DMS153 treated with DMSO at 0.1 percent for 48 hours (cell line): ENCODE data around the gene TUBB3.

Source experiments
- DNase-seq: peaks from one replicate; lab custom pipeline; 2025; ENCODE audit not compliant: unreplicated experiment; lab: John Stamatoyannopoulos, UW

TUBB3 gene

DNA sequence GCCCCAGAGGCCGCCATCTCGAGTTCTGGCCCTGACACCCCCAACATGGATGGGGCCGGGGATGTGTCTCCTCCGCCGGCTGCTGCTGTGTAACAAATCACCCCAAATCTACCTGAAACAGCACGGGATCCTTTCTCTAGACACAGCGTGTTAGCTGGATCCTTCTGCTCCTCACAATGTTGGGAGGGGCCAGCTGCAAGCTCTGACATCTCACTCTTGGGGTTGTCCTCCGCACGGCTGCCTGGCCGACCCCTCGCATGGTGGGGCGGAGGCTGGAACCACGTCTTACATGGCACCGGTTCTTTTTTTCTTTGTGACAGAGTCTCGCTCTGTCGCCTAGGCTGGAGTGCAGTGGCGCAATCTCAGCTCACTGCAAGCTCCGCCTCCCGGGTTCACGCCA, 13.8 kb downstream of the TUBB3 start:
- no peak for DNase-seq

DNA sequence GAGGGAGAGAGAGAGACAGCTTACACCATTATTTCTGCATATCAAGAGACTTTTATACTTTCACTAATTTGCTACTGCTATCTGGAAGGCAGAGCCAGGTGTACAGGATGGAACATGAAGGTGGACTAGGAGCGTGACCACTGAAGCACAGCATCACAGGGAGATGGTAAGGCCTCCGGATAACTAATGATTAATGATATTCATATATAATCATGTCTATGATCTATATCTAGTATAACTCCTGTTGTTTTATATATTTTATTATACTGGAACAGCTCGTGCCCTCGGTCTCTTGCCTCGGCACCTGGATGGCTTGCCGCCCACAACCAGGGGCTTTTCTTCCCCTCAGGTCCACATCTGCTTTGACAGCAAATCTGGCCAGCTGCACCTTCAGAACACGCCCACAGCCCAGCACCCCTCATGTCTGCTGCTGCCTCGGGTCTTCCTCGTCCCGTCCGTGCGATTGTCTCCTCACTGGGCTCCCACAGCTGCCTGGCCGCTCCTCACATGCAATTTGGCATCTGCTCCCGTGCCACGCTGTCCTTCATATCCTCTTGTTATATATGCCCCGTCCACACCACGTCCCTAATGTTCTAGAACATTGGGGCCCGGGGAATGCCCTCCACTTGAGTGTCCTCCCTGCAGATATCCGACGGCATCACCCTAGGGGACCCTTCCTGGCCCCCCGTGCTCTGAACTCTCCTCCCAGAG, 15.2 kb downstream of the TUBB3 start:
- DNase-seq: no peak

DNA sequence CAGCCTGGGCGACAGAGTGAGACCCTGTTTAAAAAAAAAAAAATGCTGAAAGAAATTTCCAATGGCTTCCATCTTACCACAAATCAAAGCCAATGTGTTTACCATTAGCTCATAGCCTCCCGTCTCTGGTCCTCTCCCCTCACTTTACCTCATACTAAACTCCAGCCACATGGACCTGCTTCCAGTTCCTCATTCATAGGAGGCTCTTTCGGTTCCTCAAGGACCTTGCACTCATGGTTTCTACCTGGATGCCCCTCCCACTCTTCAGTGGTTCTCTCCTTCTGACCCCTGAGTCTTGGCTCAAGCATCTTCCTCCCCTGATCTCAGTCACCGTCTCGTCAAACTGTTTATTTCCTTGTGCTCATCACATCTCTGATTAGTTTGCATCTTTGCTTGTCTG, 21.6 kb downstream of the TUBB3 start:
- DNase-seq: no peak

DNA sequence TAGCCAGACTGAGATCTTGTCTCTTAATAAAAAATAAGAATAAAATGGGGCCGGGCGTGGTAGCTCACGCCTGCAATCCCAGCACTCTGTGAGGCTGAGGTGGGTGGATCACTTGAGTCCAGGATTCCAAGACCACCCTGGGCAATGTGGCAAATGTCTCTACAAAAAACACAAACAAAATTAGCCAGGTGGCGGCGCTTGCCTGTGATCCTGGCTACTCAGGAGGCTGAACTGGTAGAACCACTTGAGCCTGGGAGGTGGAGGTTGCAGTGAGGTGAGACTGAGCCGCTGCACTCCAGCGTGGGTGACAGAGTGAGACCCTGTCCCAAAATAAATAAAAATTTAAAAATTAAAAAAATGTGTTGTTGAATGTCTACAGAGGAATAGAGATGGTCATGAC, 22.5 kb downstream of the TUBB3 start:
- DNase-seq: no peak

DNA sequence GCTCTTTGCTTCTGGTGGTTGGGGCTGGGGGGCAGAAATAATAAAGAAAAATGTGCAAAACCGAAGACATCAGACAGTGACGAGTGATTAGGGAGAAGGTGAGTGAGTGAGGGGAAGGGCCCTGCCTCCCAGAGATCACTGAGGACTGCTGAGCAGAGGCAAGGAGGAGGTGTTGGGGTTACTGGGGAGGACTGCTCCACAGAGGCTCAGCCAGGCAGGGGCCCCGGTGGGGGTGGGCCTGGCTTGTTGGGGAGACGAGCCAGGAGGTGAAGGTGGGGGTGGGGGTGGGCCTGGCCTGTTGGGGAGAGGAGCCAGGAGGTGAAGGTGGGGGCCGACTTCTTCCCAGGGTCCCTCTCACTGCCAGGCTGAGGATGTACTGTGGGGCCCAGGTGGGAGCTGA, 23.4 kb downstream of the TUBB3 start:
- no peak for DNase-seq

DNA sequence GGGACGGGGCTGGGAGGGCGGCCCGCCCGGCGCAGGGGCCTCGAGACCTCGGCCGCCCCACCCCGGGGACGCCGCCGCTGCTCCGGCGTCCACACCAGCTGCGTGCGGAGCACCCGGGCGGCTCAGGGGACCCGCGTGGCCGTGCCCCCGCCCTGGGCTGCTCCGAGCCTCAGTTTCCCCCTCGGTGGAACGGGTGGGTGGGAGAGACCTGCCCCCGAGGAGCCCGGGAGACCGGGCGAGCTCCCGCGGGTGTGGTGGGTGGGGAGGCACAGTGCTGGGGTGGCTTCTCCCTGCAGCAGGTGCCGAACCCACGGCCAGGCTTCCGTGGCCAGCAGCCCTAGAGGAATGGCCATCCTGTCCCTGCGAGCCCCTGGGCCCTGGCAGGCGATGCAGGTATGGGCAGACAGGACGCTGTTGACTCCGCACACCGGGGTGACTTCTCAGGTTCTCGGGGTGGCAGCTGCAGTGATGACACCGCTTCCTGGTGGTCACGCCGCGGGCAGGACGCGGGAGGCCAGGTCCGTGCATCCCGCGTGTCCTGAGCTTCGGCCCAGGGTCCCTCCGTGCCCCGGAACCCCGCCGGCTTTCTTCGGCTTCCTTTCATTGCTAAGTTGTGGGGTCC, 26.1 kb downstream of the TUBB3 start:
- DNase-seq: no peak

DNA sequence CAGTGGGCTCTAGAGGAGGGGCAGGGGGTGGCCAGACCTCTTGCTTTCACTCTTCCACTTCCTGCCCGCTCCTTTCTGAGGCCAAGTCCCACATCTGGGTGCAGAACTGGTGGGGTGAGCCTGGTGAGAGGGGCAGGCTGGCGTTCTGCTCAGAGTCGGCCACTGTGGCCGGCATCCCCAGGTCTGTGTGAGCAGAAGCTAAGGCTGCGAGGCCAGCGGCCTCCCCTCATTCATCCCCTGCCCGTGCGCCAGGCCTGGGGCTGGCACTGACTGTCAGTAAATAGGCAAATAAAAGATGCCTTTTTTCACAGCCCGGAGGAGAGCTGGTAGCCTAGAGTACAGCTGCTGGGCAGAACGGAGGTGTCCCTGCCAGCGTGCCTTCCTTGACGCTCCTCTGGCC, 26.6 kb downstream of the TUBB3 start:
- DNase-seq: no peak

DNA sequence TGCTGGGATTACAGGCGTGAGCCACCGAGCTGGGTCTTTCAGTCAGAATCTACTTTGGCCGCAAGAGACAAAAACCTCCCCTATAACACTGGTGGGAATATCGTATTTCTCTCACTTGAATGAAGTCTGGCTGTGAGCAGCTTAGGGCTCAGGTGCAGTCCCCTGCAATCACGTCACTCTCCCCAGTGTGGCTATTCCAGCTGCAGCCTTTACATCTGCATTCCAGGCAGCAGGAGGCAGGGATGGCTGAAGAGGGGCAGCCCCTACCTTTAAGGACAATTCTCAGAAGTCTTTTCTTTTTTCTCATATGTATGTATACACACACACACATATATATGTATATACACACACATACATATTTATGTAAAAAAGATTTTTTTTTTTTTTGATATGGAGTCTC, 28.4 kb downstream of the TUBB3 start:
- DNase-seq: no peak

DNA sequence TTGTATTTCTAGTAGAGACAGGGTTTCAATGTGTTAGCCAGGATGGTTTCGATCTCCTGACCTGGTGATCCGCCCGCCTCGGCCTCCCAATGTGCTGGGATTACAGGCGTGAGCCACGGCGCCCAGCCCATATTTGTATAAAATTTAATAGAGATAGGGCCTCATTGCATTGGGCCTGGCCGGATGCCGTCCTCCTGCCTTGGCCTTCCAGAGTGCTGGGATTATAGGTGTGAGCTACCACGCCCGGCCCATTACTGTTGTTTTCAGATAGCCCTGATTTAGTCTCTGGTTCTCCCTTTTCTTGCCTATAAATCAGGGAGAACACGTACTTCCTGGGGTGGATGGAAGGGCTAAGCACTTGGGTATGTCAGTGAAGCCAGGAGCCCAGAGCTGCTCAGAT, 28.9 kb downstream of the TUBB3 start:
- no peak for DNase-seq

DNA sequence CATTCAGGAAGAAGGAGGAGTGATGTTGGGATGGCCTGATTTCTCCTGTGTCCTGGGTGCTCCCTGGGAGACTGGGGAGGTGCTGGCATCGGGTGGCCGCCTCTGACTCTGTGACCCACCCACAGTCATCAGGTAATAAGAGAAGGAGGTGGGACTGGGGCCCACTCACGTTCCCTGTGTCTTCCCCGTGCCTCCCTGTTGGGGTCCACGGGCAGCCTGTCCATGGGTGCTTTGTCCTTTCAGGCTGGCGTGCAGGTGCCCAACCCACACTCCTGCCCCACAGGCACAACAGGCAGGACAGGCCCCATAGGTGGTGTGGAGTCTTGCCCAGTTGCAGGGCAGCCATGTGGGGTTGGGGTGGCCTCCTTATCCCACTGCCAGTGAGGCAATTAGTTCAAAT, 29.4 kb downstream of the TUBB3 start:
- DNase-seq: no peak

DNA sequence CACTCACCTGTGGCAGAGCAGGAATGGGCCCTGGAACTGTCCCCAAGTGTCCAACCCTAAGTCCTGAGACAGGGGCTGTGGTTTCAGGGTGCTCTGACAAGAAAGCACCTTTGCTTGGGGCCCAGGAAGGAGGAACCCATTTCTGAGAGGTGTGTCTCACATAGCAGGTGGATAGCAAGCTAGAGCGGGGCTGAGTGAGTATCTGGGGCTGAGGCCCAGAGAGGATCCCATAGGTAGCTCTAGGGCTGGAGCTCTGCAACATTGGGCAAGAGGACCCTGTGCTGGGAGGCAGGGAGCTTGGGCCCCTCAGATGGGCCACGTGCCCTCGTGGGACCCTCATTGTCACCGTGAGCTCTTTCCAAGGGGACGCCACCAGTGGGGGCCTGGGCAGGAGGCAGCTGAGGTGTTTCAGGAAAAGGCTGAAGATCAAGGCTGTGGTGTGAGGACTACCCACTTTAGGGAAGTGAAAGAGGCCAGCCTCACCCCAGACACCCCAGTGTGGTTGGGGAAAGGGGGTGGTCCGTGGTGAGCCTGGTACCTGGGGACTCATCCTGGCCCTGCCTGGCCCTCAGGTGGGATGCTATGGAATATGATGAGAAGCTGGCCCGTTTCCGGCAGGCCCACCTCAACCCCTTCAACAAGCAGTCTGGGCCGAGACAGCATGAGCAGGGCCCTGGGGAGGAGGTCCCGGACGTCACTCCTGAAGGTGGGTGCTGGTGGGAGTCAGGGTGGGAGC, 30.7 kb downstream of the TUBB3 start:
- no peak for DNase-seq

DNA sequence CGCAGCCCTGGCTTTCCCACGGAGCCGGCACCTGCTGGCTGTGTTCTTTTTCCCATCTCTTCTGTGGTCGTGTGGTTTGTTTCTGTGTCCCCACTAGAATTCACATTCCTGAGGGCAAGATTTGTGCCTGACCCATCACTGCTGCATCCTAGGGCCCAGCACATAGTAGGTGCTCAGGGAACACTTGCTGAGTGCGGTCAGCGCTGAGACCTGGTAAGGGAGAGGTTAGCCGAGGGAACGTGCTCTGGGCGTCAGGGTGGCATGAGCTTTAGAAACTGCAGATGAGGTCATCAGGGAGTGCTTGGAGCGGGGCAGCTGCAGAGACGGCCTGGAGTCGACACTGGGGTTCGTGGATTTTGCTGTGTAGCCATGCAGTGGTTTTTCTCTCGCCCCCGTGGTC, 31.3 kb downstream of the TUBB3 start:
- DNase-seq: no peak

DNA sequence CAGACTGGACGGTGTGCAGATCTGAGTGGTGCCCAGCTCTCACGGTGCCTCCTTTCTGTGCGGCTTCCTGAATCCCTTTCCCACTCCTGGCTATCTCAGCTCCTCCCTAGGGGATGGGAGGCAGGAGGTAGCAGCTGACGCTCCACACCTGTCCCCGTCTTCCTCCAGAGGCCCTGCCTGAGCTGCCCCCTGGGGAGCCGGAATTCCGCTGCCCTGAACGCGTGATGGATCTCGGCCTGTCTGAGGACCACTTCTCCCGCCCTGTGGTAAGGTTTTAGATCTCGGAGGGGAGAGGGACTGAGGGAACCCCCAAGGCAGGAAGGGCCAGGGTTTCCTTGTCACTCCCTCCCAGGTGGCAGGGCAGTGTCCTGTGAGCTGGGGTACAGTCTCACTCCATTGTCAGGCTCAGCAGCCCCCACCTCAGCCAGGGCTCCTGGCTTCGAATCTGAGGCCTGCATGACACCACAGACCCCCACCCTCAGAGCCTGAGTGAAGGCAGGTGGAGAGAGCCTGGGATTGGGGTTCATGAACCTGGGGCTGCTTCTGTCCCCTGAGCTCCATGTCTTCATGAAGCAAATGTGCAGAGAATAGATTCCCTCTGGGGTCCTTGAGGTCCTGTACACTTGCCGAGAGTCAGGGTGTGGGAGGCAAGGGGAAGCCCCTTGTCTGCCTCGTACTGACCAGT, 32.0 kb downstream of the TUBB3 start:
- no peak for DNase-seq

DNA sequence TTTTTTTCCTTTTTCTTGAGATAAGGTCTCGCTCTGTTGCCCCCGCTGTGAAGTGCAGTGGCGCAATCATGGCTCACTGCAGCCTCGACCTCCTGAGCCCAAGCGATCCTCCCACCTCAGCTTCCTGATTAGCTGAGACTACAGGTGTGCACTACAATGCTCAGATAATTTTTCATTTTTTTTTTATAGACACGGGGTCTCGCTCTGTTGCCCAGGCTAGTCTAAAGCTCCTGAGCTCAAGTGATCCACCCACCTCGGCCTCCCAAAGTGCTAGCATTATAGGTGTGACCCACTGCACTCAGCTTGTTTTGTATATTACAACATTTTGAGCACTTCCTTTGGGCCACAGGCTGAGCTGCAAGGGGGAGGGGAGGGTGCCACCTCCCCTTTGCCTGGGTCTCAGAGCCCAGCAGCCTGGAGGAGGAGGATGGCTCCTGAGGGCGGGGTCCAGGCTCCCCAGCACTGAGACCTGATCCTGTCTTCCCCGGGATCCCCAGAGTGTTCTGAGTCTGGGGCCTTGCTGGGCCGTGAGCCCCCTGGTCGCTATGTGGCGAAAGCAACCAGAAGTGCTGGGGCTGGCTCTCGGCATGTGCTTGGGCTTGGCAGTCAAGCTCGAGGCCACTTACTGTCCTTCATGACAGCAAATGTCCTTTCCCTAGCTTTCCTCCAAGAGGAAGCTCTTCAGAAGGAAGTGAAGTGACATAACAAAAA, 33.5 kb downstream of the TUBB3 start:
- DNase-seq: no peak

DNA sequence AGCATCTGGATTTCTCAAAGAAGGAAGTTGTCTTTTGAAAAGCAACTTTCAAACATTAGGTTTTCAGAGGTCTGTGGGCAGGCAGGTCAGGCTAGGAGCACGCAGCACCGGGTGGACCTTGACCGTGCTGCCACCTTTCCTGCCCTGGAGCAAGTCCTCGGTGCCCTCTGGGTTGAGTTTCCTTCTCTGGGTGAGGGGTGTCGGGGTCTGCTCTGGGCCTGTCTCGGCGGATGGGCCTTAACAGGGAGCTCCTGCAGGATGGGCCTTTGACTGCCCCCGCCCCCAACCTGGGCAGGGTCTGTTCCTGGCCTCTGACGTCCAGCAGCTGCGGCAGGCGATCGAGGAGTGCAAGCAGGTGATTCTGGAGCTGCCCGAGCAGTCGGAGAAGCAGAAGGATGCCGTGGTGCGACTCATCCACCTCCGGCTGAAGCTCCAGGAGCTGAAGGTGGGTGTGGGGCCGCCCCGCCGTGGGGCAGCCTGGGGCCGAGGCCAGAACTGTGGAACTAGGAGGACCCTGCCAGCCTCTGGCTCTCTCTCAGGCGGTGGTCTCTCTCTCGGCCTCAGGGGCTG, 34.2 kb downstream of the TUBB3 start:
- DNase-seq: no peak

DNA sequence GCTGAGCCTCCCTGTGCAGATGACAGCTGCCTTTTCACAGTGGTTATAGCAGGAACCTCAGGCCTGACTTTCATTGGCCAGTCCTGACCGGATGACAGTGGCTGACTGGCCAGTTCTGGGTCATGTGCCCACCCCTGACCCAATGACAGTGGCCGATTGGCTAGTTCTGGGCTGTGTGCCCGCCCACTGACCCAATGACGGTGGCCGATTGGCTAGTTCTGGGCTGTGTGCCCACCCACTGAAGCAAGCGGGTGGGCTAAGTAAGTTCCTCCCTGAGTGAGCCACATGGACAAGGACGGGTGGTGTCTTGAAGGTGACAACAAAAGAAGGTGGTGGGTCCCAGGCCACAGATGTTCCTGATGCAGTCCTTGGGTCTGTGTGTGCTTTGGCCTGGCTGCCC, 34.9 kb downstream of the TUBB3 start:
- DNase-seq: no peak

DNA sequence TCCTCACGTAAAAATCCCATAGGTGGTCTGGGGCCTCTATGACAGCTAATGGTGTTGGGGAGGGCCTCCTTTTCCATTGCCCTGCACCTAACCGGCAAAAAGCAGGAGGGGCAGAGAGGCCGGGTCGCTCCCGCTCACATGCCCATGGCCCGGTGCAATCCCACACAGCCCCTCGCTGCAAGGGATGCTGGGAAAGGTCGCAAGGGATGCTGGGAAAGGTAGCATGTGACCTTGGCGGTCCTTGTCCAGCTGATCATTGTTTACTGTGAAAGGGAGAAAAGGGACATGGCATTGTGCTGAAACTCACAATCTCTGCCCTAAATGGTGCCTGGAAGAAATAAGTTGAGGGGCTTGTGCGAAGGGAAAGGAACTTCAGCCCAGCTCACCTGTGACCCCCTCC, 35.5 kb downstream of the TUBB3 start:
- no peak for DNase-seq

DNA sequence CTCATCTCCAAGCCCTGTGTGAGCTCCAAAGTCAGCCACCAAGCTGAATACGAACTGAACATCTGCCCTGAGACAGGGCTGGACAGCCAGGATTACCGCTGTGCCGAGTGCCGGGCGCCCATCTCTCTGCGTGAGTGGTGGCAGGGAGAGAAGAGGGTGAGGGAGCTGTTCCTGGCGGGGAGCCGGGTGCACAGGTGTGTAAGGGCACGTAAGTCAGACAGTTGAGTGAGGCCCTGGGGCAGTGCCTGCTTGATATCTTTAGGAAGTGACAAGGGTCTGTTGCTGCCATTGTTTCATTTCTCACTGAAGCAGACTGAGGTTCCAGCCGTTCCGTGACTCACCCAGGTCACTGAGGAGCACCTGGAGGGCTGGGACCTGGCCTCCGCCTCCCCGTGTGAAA, 37.8 kb downstream of the TUBB3 start:
- DNase-seq: no peak

DNA sequence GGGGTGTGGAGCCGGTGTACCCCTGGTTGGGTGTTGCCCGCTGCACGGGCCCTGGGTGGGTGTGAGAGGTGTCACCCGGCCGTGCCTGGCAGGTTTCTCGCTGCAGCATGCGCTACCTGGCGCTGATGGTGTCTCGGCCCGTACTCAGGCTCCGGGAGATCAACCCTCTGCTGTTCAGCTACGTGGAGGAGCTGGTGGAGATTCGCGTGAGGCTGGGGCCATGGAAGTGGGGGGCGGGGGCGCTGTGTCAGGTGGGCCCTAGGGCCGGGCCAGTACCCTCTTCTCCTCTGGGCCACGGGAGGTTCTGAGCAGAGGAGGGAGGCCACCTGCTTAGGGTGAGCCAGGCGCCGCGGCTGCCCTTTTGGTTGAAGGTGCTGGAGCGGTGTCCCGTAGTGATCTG, 38.8 kb downstream of the TUBB3 start:
- no peak for DNase-seq

DNA sequence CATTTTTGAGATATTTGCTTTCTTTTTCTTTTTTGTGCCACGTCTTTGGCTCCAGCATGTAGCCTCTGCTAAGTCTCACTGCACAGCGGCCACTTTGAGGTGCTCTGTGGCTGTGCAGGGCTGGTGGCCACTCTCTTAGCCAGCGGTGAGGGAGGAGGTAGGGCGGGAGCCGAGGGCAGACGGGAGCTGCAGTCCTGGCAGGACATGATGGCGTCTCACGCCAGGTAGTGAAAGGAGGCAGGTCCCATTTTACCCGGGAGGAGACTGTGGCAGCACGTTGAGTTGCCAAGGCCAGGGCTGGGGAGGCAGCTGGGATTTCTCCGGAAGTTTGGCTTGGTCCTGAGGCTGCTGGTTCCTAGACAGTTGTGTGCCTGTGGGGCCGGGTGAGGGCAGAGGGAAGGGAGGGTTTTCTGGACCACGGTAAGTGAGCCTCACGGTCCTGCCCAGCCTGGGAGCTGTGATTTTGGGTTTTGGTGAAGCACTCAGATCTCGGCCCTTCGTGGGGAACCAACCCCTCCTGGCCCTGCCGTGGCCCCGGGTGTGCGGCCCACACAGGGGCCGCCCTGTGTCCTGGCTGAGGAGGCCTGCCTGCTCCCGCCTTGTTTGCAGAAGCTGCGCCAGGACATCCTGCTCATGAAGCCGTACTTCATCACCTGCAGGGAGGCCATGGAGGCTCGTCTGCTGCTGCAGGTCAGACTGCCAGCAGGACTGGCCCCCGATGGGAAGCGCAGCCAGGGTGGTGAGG, 39.8 kb downstream of the TUBB3 start:
- no peak for DNase-seq
